ENCODE measurements around the gene SLC5A3. TPM values are rescaled to one million over a fixed set of nuclear protein-coding genes. Genes with fewer than 3 reads are reported as not detected.

SLC5A3 gene
- total and polyA plus RNA-seq, 2 of the 8 experiments (the other 6 are each of a cell fraction or from before 2014, with no cell fraction given): 4.0 to 19.4 TPM

- no peak overlapping the region for H4K8ac ChIP-seq (ENCODE audit: extremely low read depth, insufficient read depth, low read length)
- no peak for FAIRE-seq
- H3K4me2 ChIP-seq (ENCODE audit: insufficient read depth in 1 of 2, low read depth in 2 of 2, low read length in 2 of 2): no peak overlapping the region
- H3K23me2 ChIP-seq (ENCODE audit: low read depth, low read length): no peaks in the 10 kb centered on the region
- no peaks in the 10 kb centered on the region for H3K27me3 ChIP-seq (replicated peaks in 1 of 4; ENCODE audit: control insufficient read depth in 3 of 4, extremely low read depth in 1 of 4, insufficient read depth in 3 of 4, low read length in 3 of 4)
- no peak for DNase-seq (ENCODE audit: low read depth in 1 of 2, low spot score in 2 of 2)
- no peak overlapping the region for H2BK5ac ChIP-seq (ENCODE audit: low read depth, low read length)
- H3K9me3 ChIP-seq (ENCODE audit: insufficient read depth in 2 of 2, low read depth in 1 of 2, low read length in 1 of 2): no peaks in the 10 kb centered on the region
- H3K27ac ChIP-seq (ENCODE audit: low read depth, low read length): no peak overlapping the region
- CTCF ChIA-PET (ENCODE audit: partially characterized antibody): interaction anchor here (0.6 to 12.2 kb wide), 4 partner anchors 13 to 49 kb away, joined by 4 to 103 read pairs (median 10); no protein-coding TSS in a partner anchor
- no peak overlapping the region for H3K23ac ChIP-seq (ENCODE audit: insufficient read length)
- no peak overlapping the region for H4K5ac ChIP-seq (ENCODE audit: insufficient read length, low read depth, low read length)
- H3K4ac ChIP-seq (replicated peaks; ENCODE audit: insufficient read length, low read depth, low read length): no peak overlapping the region
- H3K4me3 ChIP-seq (ENCODE audit: extremely low read depth in 1 of 4, insufficient read depth in 2 of 4, low read depth in 3 of 4, low read length in 4 of 4): no peak overlapping the region
- no peak overlapping the region for H2BK15ac ChIP-seq (ENCODE audit: low read length)
- no peak overlapping the region for H3K9ac ChIP-seq (replicated peaks in 1 of 4; ENCODE audit: extremely low read depth in 1 of 4, low read depth in 3 of 4, low read length in 3 of 4)
- H2BK12ac ChIP-seq (ENCODE audit: low read depth, low read length): no peak overlapping the region
- H2BK20ac ChIP-seq (ENCODE audit: low read length): no peak overlapping the region
- no peak overlapping the region for H3K56ac ChIP-seq (replicated peaks; ENCODE audit: insufficient read length, low read depth, low read length)
- H3K36me3 ChIP-seq (ENCODE audit: control insufficient read depth in 2 of 4, insufficient read depth in 4 of 4, low read length in 3 of 4): no peaks in the 10 kb centered on the region; a peak in 2 of 8 replicates
- H3K18ac ChIP-seq (ENCODE audit: extremely low read depth, low read length): no peak overlapping the region
- no peak overlapping the region for H2AK5ac ChIP-seq (ENCODE audit: low read depth, low read length)
- no peak overlapping the region for H2BK120ac ChIP-seq (replicated peaks; ENCODE audit: low read depth, low read length)
- POLR2A ChIA-PET (ENCODE audit: partially characterized antibody): interaction anchor here (0.6 to 0.7 kb wide), 2 partner anchors 11 to 24 kb away, joined by 3 read pairs; no protein-coding TSS in a partner anchor
- H3K79me2 ChIP-seq (ENCODE audit: control insufficient read depth in 1 of 2, insufficient read depth in 2 of 2, low read length in 2 of 2): peaks cover 0 to 97% of the 10 kb centered on the region in 2 experiments; a peak in 3 of 4 replicates
- H3K79me1 ChIP-seq (ENCODE audit: low read depth, low read length): peaks cover 7% of the 10 kb centered on the region
- H4K20me1 ChIP-seq (replicated peaks in 1 of 2; ENCODE audit: control insufficient read depth in 1 of 2, insufficient read depth in 2 of 2, low read length in 2 of 2): peaks cover 4 to 7% of the 10 kb centered on the region in 2 experiments
- H4K91ac ChIP-seq (replicated peaks; ENCODE audit: insufficient read length, low read length): no peak overlapping the region
- H3K4me1 ChIP-seq (replicated peaks in 1 of 4; ENCODE audit: control insufficient read depth in 3 of 4, insufficient read depth in 4 of 4, low read length in 3 of 4): peaks cover 0 to 7% (median under 1%) of the 10 kb centered on the region in 4 experiments; a peak in 4 of 7 replicates
- no peak overlapping the region for H3K14ac ChIP-seq (ENCODE audit: insufficient read length)
- no peak overlapping the region for H2AFZ ChIP-seq (ENCODE audit: low read length)
- TF ChIP-seq TBP (IDR thresholded peaks at IDR 0.05; ENCODE audit: low read depth, low read length) (no peak), PHF8 (conservative IDR thresholded peaks at IDR 0.05; ENCODE audit: low read depth, low read length) (no peak), JUN (IDR thresholded peaks at IDR 0.05; ENCODE audit: low read depth, low read length) (no peak), BACH1 (IDR thresholded peaks at IDR 0.05; ENCODE audit: low read length) (no peak), YY1 (IDR thresholded peaks at IDR 0.05; ENCODE audit: low read depth, low read length) (no peak), ZNF274 (IDR thresholded peaks at IDR 0.05; ENCODE audit: borderline replicate concordance, extremely low read depth, low read length) (no peak), FOSL1 (IDR thresholded peaks at IDR 0.05; ENCODE audit: insufficient read depth, low read depth, low read length) (no peak), GABPA (IDR thresholded peaks at IDR 0.05; ENCODE audit: borderline replicate concordance, insufficient read depth, low read length) (no peak), CREB1 (IDR thresholded peaks at IDR 0.05) (no peak), SP1 (IDR thresholded peaks at IDR 0.05; ENCODE audit: low read depth, low read length) (no peak), CHD1 (IDR thresholded peaks at IDR 0.05; ENCODE audit: low read depth, low read length) (no peak), HDAC2 (IDR thresholded peaks at IDR 0.05; ENCODE audit: borderline replicate concordance in 1 of 2, low read depth in 2 of 2, low read length in 2 of 2) (no peak), SP2 (IDR thresholded peaks at IDR 0.05; ENCODE audit: low read length) (no peak), SIX5 (IDR thresholded peaks at IDR 0.05; ENCODE audit: low read depth, low read length) (no peak), E2F6 (IDR thresholded peaks at IDR 0.05) (no peak)
These were observed 32.7 kb downstream of the SLC5A3 start for GRCh38 chr21:34105947-34106541.
